Endothelial cell of umbilical vein (primary cell): Measurements from ENCODE around the gene IGLON5.

Experiments used
- EZH2 ChIP-seq: IDR thresholded peaks from 2 replicates; pipeline ENCODE4 v1.6.1; 2012; ENCODE audit warnings: borderline replicate concordance, low read depth, mild to moderate bottlenecking, moderate library complexity, low read length, inconsistent platforms; ENCODE audit not compliant: severe bottlenecking
- FOS ChIP-seq: IDR thresholded peaks from 2 replicates; pipeline ENCODE4 v1.6.1; 2011; ENCODE audit warnings: mild to moderate bottlenecking, low read length, moderate library complexity, borderline replicate concordance; ENCODE audit not compliant: insufficient read depth
- GATA2 ChIP-seq: IDR thresholded peaks from 2 replicates; pipeline ENCODE4 v1.7.0; 2011; ENCODE audit warnings: low read depth, mild to moderate bottlenecking, moderate library complexity, mixed read lengths, low read length; ENCODE audit not compliant: insufficient read length, insufficient read depth
- JUN ChIP-seq: IDR thresholded peaks from 2 replicates; pipeline ENCODE4 v1.6.1; 2011; ENCODE audit warnings: borderline replicate concordance, low read depth; ENCODE audit not compliant: insufficient read length, insufficient read depth
- MYC ChIP-seq: IDR thresholded peaks from one replicate; pipeline ENCODE4 v1.6.1; 2011; ENCODE audit warnings: mild to moderate bottlenecking, low read depth, low read length
- POLR2A ChIP-seq: IDR thresholded peaks from 2 replicates; pipeline ENCODE4 v1.6.1; 2012; ENCODE audit warnings: low read depth, mild to moderate bottlenecking, control low read depth, low read length
- POLR2AphosphoS5 ChIP-seq: IDR thresholded peaks from 2 replicates; pipeline ENCODE4 v1.6.1; 2012; ENCODE audit warnings: low read depth, mild to moderate bottlenecking, control low read depth, low read length, moderate library complexity; ENCODE audit not compliant: insufficient read depth
- TF ChIP-seq, protein P1 (sequence below), 2 donors: IDR thresholded peaks; 1 replicate in 1 of 2; 2 replicates in 1 of 2; pipeline ENCODE4 v1.5.1; 2011; ENCODE audit warnings: low read length in 2 of 2, mild to moderate bottlenecking in 2 of 2, moderate library complexity in 2 of 2, control low read depth in 1 of 2, inconsistent platforms in 1 of 2, low read depth in 1 of 2; ENCODE audit not compliant: insufficient read depth in 1 of 2; ENCODE audit errors: extremely low read depth in 1 of 2
- TF ChIP-seq, protein P2 (sequence below): IDR thresholded peaks from 2 replicates; pipeline ENCODE4 v1.6.1; 2011; ENCODE audit not compliant: insufficient read depth, insufficient read length

DNA sequence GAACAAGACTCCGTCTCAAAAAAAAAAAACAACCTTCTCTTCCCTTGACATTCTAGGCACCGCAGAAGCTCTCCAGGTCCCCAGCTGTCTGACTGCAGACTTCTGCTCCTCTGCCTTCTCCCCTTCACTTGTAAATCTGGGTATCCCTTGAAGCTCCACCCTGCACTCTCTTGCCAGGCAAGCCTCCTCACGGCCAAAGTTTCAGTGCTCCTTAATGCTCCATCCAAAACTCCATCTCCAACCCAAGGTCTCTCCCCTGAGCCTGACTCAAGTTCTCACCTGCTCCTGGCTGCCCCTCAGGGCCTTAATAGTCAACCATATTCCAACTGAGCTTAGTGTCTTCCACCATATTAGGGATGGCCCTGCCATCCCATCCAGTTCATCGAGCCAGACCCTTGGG, 58.8 kb downstream of the IGLON5 start:
- TF ChIP-seq, protein P1, sequence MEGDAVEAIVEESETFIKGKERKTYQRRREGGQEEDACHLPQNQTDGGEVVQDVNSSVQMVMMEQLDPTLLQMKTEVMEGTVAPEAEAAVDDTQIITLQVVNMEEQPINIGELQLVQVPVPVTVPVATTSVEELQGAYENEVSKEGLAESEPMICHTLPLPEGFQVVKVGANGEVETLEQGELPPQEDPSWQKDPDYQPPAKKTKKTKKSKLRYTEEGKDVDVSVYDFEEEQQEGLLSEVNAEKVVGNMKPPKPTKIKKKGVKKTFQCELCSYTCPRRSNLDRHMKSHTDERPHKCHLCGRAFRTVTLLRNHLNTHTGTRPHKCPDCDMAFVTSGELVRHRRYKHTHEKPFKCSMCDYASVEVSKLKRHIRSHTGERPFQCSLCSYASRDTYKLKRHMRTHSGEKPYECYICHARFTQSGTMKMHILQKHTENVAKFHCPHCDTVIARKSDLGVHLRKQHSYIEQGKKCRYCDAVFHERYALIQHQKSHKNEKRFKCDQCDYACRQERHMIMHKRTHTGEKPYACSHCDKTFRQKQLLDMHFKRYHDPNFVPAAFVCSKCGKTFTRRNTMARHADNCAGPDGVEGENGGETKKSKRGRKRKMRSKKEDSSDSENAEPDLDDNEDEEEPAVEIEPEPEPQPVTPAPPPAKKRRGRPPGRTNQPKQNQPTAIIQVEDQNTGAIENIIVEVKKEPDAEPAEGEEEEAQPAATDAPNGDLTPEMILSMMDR (IDR thresholded peaks at IDR 0.05; ENCODE audit: extremely low read depth in 1 of 2, insufficient read depth in 1 of 2, low read depth in 1 of 2, low read length in 2 of 2): no peak
- TF ChIP-seq POLR2A: no peak
- no peak for TF ChIP-seq EZH2
- no peak for TF ChIP-seq POLR2AphosphoS5
- TF ChIP-seq JUN: no peak
- TF ChIP-seq, protein P2, sequence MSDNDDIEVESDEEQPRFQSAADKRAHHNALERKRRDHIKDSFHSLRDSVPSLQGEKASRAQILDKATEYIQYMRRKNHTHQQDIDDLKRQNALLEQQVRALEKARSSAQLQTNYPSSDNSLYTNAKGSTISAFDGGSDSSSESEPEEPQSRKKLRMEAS: no peak
- TF ChIP-seq MYC: no peak
- TF ChIP-seq FOS: no peak
- no peak for TF ChIP-seq GATA2
